GM12873 (cell line): ENCODE results near the gene ADORA2A.

Source experiments
- CTCF ChIP-seq: IDR thresholded peaks from 2 replicates; pipeline ENCODE4 v1.5.1; 2012; ENCODE audit warnings: low read depth, mild to moderate bottlenecking, moderate library complexity, low read length, control low read depth; ENCODE audit not compliant: insufficient read depth; ENCODE audit errors: missing control alignments

ADORA2A gene

GRCh38 chr22:24414984-24415945 is 12.1 kb upstream of the ADORA2A start:
- no peak for TF ChIP-seq CTCF

GRCh38 chr22:24416095-24416494 is 11.3 kb upstream of the ADORA2A start:
- TF ChIP-seq CTCF, result no peak

- TF ChIP-seq CTCF, result no peak
Measured at GRCh38 chr22:24416611-24417010, 10.8 kb upstream of the ADORA2A start.

- TF ChIP-seq CTCF, result no peak
Measured at GRCh38 chr22:24417200-24417599, 10.2 kb upstream of the ADORA2A start.

- TF ChIP-seq CTCF, result no peak
Measured at GRCh38 chr22:24417901-24418641, 9.3 kb upstream of the ADORA2A start.

- no peak for TF ChIP-seq CTCF
Measured at GRCh38 chr22:24418786-24419474, 8.5 kb upstream of the ADORA2A start.

GRCh38 chr22:24419475-24419850 is 7.9 kb upstream of the ADORA2A start:
- no peak for TF ChIP-seq CTCF
